GM12864 (cell line): Measurements from ENCODE around the gene HMGA1.

Experiments
- DNase-seq: peaks from one replicate; pipeline ENCODE4 v3.0.0-alpha.2; 2011; ENCODE audit warnings: low read depth
- H3K4me3 ChIP-seq: 2 replicates; pipeline ENCODE4 v1.5.1; 2011; ENCODE audit warnings: mild to moderate bottlenecking, low read depth, low read length, control low read depth
- CTCF ChIP-seq: IDR thresholded peaks from 2 replicates; pipeline ENCODE4 v1.5.1; 2011; ENCODE audit warnings: low read depth, mild to moderate bottlenecking, moderate library complexity, low read length, control low read depth, inconsistent platforms; ENCODE audit errors: missing control alignments

Gene HMGA1

DNA sequence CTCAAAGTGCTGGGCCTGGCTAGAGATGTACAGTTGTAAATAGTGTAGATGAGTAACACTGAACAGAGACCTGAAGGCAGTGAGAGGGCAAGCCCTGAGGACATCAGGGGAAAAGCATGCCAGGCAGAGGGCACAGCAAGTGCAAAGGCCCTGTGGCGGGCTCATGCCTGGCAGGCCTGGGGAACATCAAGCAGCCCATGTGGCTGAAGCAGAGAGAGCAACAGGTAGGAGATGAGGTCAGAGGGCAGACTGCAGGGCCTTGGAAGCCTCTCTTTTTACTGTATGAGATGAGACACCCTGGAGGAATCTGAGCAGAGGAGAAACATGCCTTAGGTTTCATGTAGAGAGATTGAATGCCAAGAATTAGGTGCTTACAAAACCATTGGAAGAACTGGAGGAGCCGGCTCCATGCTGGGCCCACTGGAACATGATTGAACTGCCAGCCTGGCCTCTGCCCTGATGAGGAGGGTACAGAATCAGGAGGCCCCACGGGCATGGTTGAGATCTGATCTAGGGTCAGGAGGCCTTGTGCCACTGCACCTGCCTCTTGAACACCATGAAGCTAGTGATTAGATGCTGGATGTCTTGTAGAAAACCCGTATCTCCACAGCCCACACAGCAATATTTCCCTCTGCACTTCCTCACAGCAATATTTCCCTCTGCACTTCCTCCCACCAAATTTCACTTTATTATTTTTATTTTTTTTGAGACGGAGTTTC, 5.9 kb upstream of the HMGA1 start:
- no peak for DNase-seq
- TF ChIP-seq CTCF: no peak
- H3K4me3 ChIP-seq: no peak overlapping the region

GRCh38 chr6:34231566-34232336, 4.9 kb upstream of the HMGA1 start:
- DNase-seq: no peak
- no peak for TF ChIP-seq CTCF
- no peak overlapping the region for H3K4me3 ChIP-seq

DNA sequence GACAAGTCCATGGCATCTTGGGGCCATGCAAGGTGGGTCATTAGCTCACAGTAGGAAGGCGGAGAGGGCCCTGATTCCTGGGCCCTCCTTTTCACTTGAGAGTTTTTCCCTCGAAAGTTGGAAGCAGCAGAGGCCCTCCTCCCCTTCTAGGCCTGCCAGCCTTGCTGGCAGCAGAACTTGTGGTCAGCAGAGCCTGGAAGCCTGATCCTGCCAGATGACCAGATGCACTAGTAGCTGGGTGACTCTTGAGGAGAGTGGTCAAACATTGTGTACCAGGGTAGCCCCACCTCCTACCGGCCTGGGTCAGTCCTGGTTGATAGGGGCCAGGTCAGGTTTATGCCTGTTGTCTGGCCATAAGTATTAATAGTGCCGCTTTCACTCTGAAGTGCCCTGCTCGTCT, 3.8 kb upstream of the HMGA1 start:
- H3K4me3 ChIP-seq: no peak overlapping the region
- no peak for TF ChIP-seq CTCF
- no peak for DNase-seq

GRCh38 chr6:34233867-34234266, 2.8 kb upstream of the HMGA1 start:
- no peak for DNase-seq
- H3K4me3 ChIP-seq: no peak overlapping the region
- TF ChIP-seq CTCF: no peak

DNA sequence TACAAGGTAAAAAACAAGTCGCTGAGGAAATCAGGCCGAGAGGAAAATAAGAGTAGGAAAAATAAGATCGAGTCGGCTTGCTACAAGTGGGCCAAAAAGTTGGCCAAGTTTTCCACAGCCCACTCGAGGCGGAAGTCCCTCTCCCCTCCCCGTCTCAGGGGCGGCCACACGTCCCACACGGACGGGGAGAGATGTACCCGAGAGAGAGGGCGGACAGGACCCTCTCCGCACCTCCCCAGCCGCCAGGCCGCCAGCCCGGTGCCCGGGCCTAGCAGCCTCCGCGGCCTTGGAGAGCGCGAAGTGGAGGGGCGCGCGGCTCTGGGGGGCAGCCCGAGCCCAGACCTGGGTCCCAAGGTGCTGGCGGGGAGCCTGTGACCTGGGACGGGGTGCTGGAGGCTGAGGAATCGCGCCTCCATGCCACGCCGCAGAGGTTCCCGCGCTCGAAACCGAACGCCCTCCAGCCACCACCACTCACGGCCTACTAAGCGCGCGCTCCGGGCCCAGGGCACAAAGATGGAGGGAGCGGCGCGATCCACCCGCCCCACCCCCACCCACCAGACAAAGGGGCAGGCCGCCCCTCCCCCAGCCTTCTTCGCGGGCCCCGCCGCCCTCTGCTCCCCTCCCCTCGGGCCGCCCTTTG, 1.9 kb upstream of the HMGA1 start:
- DNase-seq: no peak
- no peak for TF ChIP-seq CTCF
- no peak overlapping the region for H3K4me3 ChIP-seq

GRCh38 chr6:34235307-34236130, 1.2 kb upstream of the HMGA1 start:
- DNase-seq: no peak
- TF ChIP-seq CTCF: no peak
- H3K4me3 ChIP-seq: peak overlapping the region; percentile 93
